Measurements from ENCODE around the gene TTI1. TPM values are rescaled to one million over a fixed set of nuclear protein-coding genes. Genes with fewer than 3 reads are reported as not detected.

The TTI1 gene
- 10 to 100 TPM; 23.8 to 24.8 TPM for total RNA-seq

DNA sequence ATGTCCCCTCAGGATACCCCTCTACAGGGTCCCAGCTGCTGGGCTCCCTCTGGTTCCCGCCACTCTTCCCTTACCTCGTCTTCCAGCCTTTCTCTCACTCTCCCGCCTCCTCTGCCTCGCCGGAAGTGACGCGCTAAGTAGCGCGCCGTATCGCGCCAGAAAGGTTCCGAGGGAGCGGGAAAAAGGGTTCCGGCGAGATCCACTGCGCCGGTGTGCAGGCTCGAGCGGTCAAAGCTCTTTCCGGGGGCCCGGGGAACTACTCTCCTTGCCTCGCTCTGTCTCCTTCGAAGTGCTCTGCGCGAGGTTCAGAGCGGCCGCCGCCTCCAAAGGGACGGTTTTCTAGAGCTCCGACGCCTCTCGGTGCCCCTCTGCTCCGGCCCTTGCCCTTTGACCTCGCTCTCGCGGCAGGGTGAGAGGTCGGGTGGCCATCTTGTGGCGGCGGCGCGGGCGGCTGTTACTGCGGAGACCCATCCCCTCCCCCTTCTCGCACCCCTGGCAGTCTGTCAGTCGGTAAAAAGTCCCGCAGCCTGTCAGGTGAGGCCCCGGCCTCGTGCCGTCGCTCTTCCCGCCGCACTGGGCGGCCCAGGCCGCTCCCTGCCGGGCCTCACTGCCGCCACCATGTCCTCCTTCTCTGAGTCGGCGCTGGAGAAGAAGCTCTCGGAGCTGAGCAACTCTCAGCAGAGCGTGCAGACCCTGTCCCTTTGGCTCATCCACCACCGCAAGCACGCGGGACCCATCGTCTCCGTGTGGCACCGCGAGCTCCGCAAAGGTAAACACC, at the start of gene TTI1, which contains the start of gene RPRD1B:
Gene TTI1, minus strand, starts transcription at position 127 of the 778 bp plus-strand sequence. CDS start 19,640 bp downstream, outside the sequence.
Gene RPRD1B, plus strand, starts transcription at position 417 of the 778 bp plus-strand sequence. Its CDS starts 202 bp downstream, at position 619.

Other genes starting within 250 kb of the TTI1 start
- gene VSTM2L, start 130.3 kb downstream of the TTI1 start, total RNA-seq = not detected
- gene RPRD1B, start 290 bp upstream of the TTI1 start, total RNA-seq = 10 to 100 TPM; 34.3 to 34.7 TPM
- under 1 TPM; 0.10 to 0.12 TPM for gene TGM2, start 131.8 kb upstream of the TTI1 start, total RNA-seq
- gene KIAA1755, start 227.3 kb upstream of the TTI1 start, total RNA-seq = not detected

Data from activated naive CD4-positive, alpha-beta T cell treated with anti-CD3 and anti-CD28 coated beads, Interleukin-2, amount 10 ng/mL, durations not matched to agents 5 hours and 36 hours (primary cell).